B cell (primary cell): Measurements from ENCODE around the gene MLH3. TPM values are rescaled to one million over a fixed set of nuclear protein-coding genes. Genes with fewer than 3 reads are reported as not detected.
A peak's percentile ranks its signal among the peaks of the same experiment; 100 is the strongest.

ENCODE experiments used
- ATAC-seq: fragments of 200-7000 bp; cut with Tn5 transposase; one replicate; pipeline ENCODE4 v1.10.0; 2021; ENCODE audit warnings: low read depth, mild to moderate bottlenecking, moderate number of reproducible peaks, moderate library complexity
- CTCF ChIA-PET: fragments of 350-600 bp; sonication (Branson Sonifier 250); formaldehyde crosslinking; loops from one replicate; lab custom pipeline; 2021; ENCODE audit warnings: antibody characterized with exemption, inconsistent platforms; lab: Charles Lee
- POLR2A ChIA-PET: fragments of 350-600 bp; sonication (Branson Sonifier 250); formaldehyde crosslinking; loops from one replicate; lab custom pipeline; 2021; ENCODE audit warnings: antibody characterized with exemption; lab: Charles Lee
- DNase-seq: peaks from one replicate; pipeline ENCODE4 v3.0.0; 2013
- H2AFZ ChIP-seq: 2 replicates; pipeline ENCODE4 v1.6.1; 2012; ENCODE audit warnings: mild to moderate bottlenecking, low read depth, low read length; ENCODE audit not compliant: insufficient read depth, poor library complexity, severe bottlenecking
- H3K27ac ChIP-seq, 2 donors: 1 replicate in 1 of 2; 2 replicates in 1 of 2; pipeline ENCODE4 v1.5.1; 2012 to 2013; ENCODE audit warnings: low read length in 2 of 2, mild to moderate bottlenecking in 2 of 2, moderate library complexity in 1 of 2
- H3K27me3 ChIP-seq, 4 experiments: fragments of 200-600 bp in 1 of 4; sonication (generic) in 1 of 4; replicated peaks in 1 of 4; 1 replicate in 2 of 4; 2 replicates in 2 of 4; pipeline versions ENCODE4 v1.6.1 to v1.7.0; 2013 to 2016; ENCODE audit warnings: low read length in 3 of 4, mild to moderate bottlenecking in 2 of 4, mixed read lengths in 1 of 4, moderate library complexity in 1 of 4; ENCODE audit not compliant: insufficient read depth in 4 of 4, control insufficient read depth in 3 of 4; ENCODE audit errors: control extremely low read depth in 1 of 4
- H3K36me3 ChIP-seq, 2 experiments: replicated peaks in 1 of 2; 1 replicate in 1 of 2; 2 replicates in 1 of 2; pipeline versions ENCODE4 v1.6.1 to v1.7.1; 2013; ENCODE audit warnings: low read length in 1 of 2; ENCODE audit not compliant: insufficient read depth in 2 of 2, control insufficient read depth in 1 of 2; ENCODE audit errors: control extremely low read depth in 1 of 2, extremely low read depth in 1 of 2
- H3K4me1 ChIP-seq, 2 donors: fragments of 200-600 bp in 1 of 2; sonication (generic) in 1 of 2; 1 replicate in 1 of 2; 2 replicates in 1 of 2; pipeline versions ENCODE4 v1.5.1 to v1.6.1; 2013 to 2017; ENCODE audit warnings: low read length in 2 of 2; ENCODE audit not compliant: control insufficient read depth in 2 of 2, insufficient read depth in 2 of 2
- H3K4me2 ChIP-seq: replicated peaks from 2 replicates; pipeline ENCODE3; 2012; ENCODE audit warnings: mild to moderate bottlenecking, low read depth, low read length; ENCODE audit not compliant: poor library complexity, severe bottlenecking
- H3K4me3 ChIP-seq, 5 experiments: fragments of 200-600 bp in 1 of 5; sonication (generic) in 1 of 5; 1 replicate in 3 of 5; 2 replicates in 2 of 5; pipeline versions ENCODE4 v1.5.1 to v1.7.0; 2011 to 2016; ENCODE audit warnings: low read length in 4 of 5, mild to moderate bottlenecking in 4 of 5, low read depth in 2 of 5, control low read depth in 1 of 5, moderate library complexity in 1 of 5; ENCODE audit not compliant: insufficient read depth in 1 of 5; ENCODE audit errors: control extremely low read depth in 1 of 5, extremely low read depth in 1 of 5
- H3K79me2 ChIP-seq: fragments of 200-600 bp; sonication (generic); one replicate; pipeline ENCODE4 v1.6.0; 2016; ENCODE audit warnings: low read length; ENCODE audit not compliant: control insufficient read depth, insufficient read depth
- H3K9ac ChIP-seq: fragments of 200-600 bp; sonication (generic); 2 replicates; pipeline ENCODE4 v1.6.1; 2017; ENCODE audit warnings: mild to moderate bottlenecking, low read length, moderate library complexity
- H3K9me3 ChIP-seq, 3 donors: one replicate each; pipeline versions ENCODE4 v1.6.1 to v1.7.1; 2013; ENCODE audit warnings: low read length in 2 of 3; ENCODE audit not compliant: control insufficient read depth in 2 of 3, insufficient read depth in 1 of 3; ENCODE audit errors: control extremely low read depth in 1 of 3
- H4K20me1 ChIP-seq: 2 replicates; pipeline ENCODE4 v1.6.0; 2012; ENCODE audit warnings: mild to moderate bottlenecking, low read length; ENCODE audit not compliant: insufficient read depth, control insufficient read depth, poor library complexity, severe bottlenecking
- H3K27ac Mint-ChIP-seq: one replicate; pipeline ENCODE4 v1.8.0; 2021; ENCODE audit warnings: mixed read lengths
- H3K27me3 Mint-ChIP-seq: one replicate; pipeline ENCODE4 v1.8.0; 2021; ENCODE audit warnings: mixed read lengths
- H3K4me1 Mint-ChIP-seq: one replicate; pipeline ENCODE4 v1.8.0; 2021; ENCODE audit warnings: mixed read lengths
- H3K4me3 Mint-ChIP-seq: one replicate; pipeline ENCODE4 v1.8.0; 2021; ENCODE audit warnings: mixed read lengths
- H3K9me3 Mint-ChIP-seq: one replicate; pipeline ENCODE4 v1.8.0; 2022; ENCODE audit warnings: mixed read lengths; ENCODE audit not compliant: insufficient read depth
- EZH2 ChIP-seq: IDR thresholded peaks from 2 replicates; pipeline ENCODE4 v1.6.1; 2012; ENCODE audit warnings: borderline replicate concordance, low read depth, mild to moderate bottlenecking, moderate library complexity, low read length; ENCODE audit not compliant: insufficient read depth, poor library complexity, severe bottlenecking
- WGBS: methylation state at CpG from one replicate; pipeline ENCODE4 v1.1.5; 2013; ENCODE audit warnings: missing lambda C conversion rate; ENCODE audit not compliant: insufficient coverage; 5-methylcytosine and 5-hydroxymethylcytosine counted together
- intact Hi-C: fragments of 100-400 bp; cut with micrococcal nuclease; formaldehyde crosslinking; loops from one replicate; pipeline ENCODE4 v1.10.0; 2022
- polyA plus RNA-seq: library from polyadenylated mRNA; depleted of rRNA; stranded (reverse); fragments of >200 nt; gene quantifications from 2 replicates; pipeline ENCODE4 v1.2.3, GENCODE V29; 2012
- total RNA-seq, 2 donors: library from RNA; stranded (reverse); fragments of 120-200 nt in 1 of 2; gene quantifications; 1 replicate in 1 of 2; 2 replicates in 1 of 2; pipeline versions ENCODE4 v1.2.3 to v1.2.4, GENCODE V29; 2013 to 2022
- TF ChIP-seq, protein P1 (sequence below): fragments of 200-600 bp; IDR thresholded peaks from one replicate; pipeline ENCODE4 v1.8.0; 2022; ENCODE audit warnings: antibody characterized with exemption, mild to moderate bottlenecking

MLH3 gene
- total and polyA plus RNA-seq, 2 donors (not counting 1 experiment from before 2014, with no cell fraction given): 6.7 to 19.9 TPM

DNA sequence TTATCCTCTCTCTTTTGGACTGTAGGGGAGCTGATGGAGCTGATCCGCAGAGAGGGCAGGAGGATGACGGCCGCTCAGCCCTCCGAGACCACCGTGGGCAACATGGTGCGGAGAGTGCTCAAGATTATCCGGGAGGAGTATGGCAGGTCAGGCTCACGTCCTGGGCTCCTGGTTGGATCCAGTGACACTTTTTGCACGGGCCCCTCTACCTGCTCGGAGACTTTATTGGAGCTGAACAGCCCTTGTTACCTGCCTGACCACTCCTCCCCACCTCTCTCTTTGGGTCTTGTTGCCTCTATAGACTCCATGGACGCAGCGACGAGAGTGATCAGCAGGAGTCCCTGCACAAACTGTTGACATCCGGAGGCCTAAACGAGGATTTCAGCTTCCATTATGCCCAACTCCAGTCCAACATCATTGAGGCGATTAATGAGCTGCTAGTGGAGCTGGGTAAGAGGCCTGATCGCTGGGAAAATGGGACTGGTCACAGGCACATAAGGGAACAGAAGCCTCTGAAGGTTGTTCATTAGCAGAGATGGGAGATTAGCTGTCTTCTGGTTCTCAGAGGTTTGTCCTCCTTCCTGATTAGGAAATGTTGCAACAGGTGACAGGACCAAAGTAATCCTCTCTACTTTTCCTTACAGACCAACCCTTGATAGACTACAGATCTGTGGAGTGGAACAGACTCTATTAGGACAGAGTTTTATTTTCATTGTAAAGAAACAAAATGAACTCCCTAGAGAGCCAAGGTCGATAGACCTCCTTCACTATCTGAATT lies 47.8 kb downstream of the MLH3 start:
- Histone ChIP-seq H3K4me1 (peaks cover 17 to 19% of the 10 kb centered on the region in 2 donors), H3K9me3 (no peaks in the 10 kb centered on the region), H3K27ac (peak overlapping the region; percentile 88 to 95), H3K4me3 (peak overlapping the region; percentile 62 to 92 (median 73)), H3K79me2 (peaks cover 17% of the 10 kb centered on the region), H3K36me3 (peaks cover 2 to 29% of the 10 kb centered on the region in 2 experiments), H3K27me3 (no peaks in the 10 kb centered on the region), H4K20me1 (no peaks in the 10 kb centered on the region), H2AFZ (peak overlapping the region; percentile 91), H3K4me2 (peak overlapping the region; percentile 88), H3K9ac (peak overlapping the region; percentile 84)
- peak overlapping the region; percentile 88 for H3K27ac Mint-ChIP-seq
- WGBS: 10% methylated on average over 16 of the region's 18 CpGs
- no peaks in the 10 kb centered on the region for H3K9me3 Mint-ChIP-seq
- ATAC-seq: no peak
- peaks cover 29% of the 10 kb centered on the region for H3K4me1 Mint-ChIP-seq
- POLR2A ChIA-PET: interaction anchor here (1.2 kb wide), 1 partner anchor 62 kb away, joined by 4 read pairs; no protein-coding TSS in a partner anchor
- CTCF ChIA-PET: interaction anchor here (0.9 to 3.2 kb wide), 6 partner anchors 39 to 142 kb away, joined by 3 to 12 read pairs (median 4); no protein-coding TSS in a partner anchor
- no peak for DNase-seq
- peak overlapping the region; percentile 98 for H3K4me3 Mint-ChIP-seq
- intact Hi-C loops: loop anchor here (2.0 to 10.0 kb wide), 4 partner anchors 31 to 1049 kb away; partner anchors contain the start of genes ABCD4, AREL1, COQ6 and FAM161B
- TF ChIP-seq, protein P1, sequence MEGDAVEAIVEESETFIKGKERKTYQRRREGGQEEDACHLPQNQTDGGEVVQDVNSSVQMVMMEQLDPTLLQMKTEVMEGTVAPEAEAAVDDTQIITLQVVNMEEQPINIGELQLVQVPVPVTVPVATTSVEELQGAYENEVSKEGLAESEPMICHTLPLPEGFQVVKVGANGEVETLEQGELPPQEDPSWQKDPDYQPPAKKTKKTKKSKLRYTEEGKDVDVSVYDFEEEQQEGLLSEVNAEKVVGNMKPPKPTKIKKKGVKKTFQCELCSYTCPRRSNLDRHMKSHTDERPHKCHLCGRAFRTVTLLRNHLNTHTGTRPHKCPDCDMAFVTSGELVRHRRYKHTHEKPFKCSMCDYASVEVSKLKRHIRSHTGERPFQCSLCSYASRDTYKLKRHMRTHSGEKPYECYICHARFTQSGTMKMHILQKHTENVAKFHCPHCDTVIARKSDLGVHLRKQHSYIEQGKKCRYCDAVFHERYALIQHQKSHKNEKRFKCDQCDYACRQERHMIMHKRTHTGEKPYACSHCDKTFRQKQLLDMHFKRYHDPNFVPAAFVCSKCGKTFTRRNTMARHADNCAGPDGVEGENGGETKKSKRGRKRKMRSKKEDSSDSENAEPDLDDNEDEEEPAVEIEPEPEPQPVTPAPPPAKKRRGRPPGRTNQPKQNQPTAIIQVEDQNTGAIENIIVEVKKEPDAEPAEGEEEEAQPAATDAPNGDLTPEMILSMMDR: no peak
- TF ChIP-seq EZH2: no peak
- no peaks in the 10 kb centered on the region for H3K27me3 Mint-ChIP-seq
